CD8-positive, alpha-beta memory T cell (primary cell): ENCODE measurements around the gene CPNE5. TPM values are rescaled to one million over a fixed set of nuclear protein-coding genes. Genes with fewer than 3 reads are reported as not detected.

Experiments used
- CTCF ChIA-PET: fragments of 350-600 bp; sonication (Branson Sonifier 250); formaldehyde crosslinking; loops from one replicate; lab custom pipeline; 2021; ENCODE audit warnings: antibody characterized with exemption; lab: Charles Lee
- POLR2A ChIA-PET: fragments of 350-600 bp; sonication (Branson Sonifier 250); formaldehyde crosslinking; loops from one replicate; lab custom pipeline; 2021; ENCODE audit warnings: antibody characterized with exemption; lab: Charles Lee
- DNase-seq, 5 donors: peaks; one replicate each; pipeline versions ENCODE4 v3.0.0 to v3.0.0-alpha.2; 2020 to 2022; ENCODE audit warnings: mixed read lengths in 1 of 5
- H3K27ac ChIP-seq: one replicate; pipeline ENCODE4 v1.7.0; 2013; ENCODE audit warnings: low read depth, mild to moderate bottlenecking, low read length, moderate library complexity
- H3K27me3 ChIP-seq: 2 replicates; pipeline ENCODE4 v1.7.0; 2013; ENCODE audit warnings: low read length, mild to moderate bottlenecking; ENCODE audit not compliant: insufficient read depth, poor library complexity, severe bottlenecking
- H3K36me3 ChIP-seq: 2 replicates; pipeline ENCODE4 v1.7.0; 2013; ENCODE audit warnings: mild to moderate bottlenecking, low read length, moderate library complexity; ENCODE audit not compliant: insufficient read depth
- H3K4me1 ChIP-seq: 2 replicates; pipeline ENCODE4 v1.7.0; 2013; ENCODE audit warnings: mild to moderate bottlenecking, low read length, moderate library complexity; ENCODE audit not compliant: insufficient read depth
- H3K4me3 ChIP-seq: 2 replicates; pipeline ENCODE4 v1.7.0; 2013; ENCODE audit warnings: mild to moderate bottlenecking, low read length
- H3K9me3 ChIP-seq: 2 replicates; pipeline ENCODE4 v1.7.0; 2013; ENCODE audit warnings: mild to moderate bottlenecking, low read length
- H3K27ac Mint-ChIP-seq, 8 donors: one replicate each; pipeline ENCODE4 v1.8.0; 2020 to 2021; ENCODE audit warnings: mixed read lengths in 8 of 8, mild to moderate bottlenecking in 6 of 8, inconsistent platforms in 3 of 8, moderate library complexity in 3 of 8
- H3K27me3 Mint-ChIP-seq, 2 donors: one replicate each; pipeline ENCODE4 v1.8.0; 2020 to 2021; ENCODE audit warnings: mixed read lengths in 2 of 2, mild to moderate bottlenecking in 1 of 2, moderate library complexity in 1 of 2
- H3K36me3 Mint-ChIP-seq, 3 donors: one replicate each; pipeline ENCODE4 v1.8.0; 2020 to 2021; ENCODE audit warnings: mixed read lengths in 3 of 3, inconsistent platforms in 1 of 3, mild to moderate bottlenecking in 1 of 3
- H3K4me1 Mint-ChIP-seq, 3 donors: one replicate each; pipeline ENCODE4 v1.8.0; 2020 to 2021; ENCODE audit warnings: mixed read lengths in 3 of 3, inconsistent platforms in 1 of 3, mild to moderate bottlenecking in 1 of 3
- H3K4me3 Mint-ChIP-seq, 7 donors: one replicate each; pipeline ENCODE4 v1.8.0; 2020 to 2021; ENCODE audit warnings: mixed read lengths in 7 of 7, mild to moderate bottlenecking in 6 of 7, moderate library complexity in 4 of 7, inconsistent platforms in 2 of 7
- H3K9me3 Mint-ChIP-seq, 5 donors: one replicate each; pipeline ENCODE4 v1.8.0; 2020 to 2022; ENCODE audit warnings: mixed read lengths in 5 of 5, mild to moderate bottlenecking in 3 of 5, moderate library complexity in 2 of 5, inconsistent platforms in 1 of 5
- polyA plus RNA-seq: library from polyadenylated mRNA; unstranded; fragments of 300-500 nt; fragmentation: Illumina TruSeq; gene quantifications from one replicate; pipeline ENCODE4 v1.2.3, GENCODE V29; 2021
- total RNA-seq, 2 experiments: library from RNA; stranded (reverse); gene quantifications; one replicate each; pipeline ENCODE4 v1.2.3, GENCODE V29; 2021

CPNE5 gene
- total and polyA plus RNA-seq, 3 experiments from 2014 or later = 0.29 to 0.59 (median 0.44) TPM

DNA sequence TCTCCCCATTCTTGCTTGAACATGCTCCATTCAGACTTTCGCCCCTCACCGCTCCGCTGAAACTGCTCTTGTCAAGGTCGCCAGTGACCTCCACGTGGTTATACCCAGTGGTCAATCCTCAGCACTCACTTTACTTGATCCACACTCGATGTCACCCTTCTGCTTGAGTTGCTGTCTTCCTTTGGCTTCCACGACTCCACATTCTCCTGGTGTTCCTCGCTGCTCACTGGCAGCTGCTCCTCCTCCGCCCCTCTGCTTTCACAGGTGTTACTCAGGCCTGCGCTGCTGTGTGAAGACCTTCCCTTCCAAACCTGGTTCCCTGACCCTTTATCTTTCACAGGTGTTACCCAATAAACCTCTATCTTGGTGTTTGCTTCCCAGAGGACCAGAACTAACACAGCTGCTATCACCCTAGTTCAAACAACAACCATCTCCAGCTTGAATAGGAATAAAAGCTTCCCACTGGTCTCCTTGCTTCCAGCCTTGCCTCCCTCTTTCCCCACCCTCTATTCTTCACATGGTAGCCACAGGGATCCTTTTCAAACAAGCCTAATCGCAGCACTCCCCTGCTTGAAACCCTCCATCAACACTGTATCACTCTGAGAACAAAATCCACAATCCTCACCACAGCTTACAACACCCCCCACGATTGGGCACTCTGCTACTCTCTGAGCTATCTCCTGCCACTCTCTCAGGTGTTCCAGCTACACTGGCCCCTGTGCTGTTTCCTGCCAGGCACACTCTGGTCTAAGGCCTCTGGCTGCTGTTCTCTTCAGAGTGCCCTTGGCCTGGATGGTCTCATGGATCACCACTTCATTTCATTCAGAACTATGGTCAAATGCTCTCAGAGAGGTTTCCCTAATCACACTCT is 24.7 kb upstream of the CPNE5 start:
- POLR2A ChIA-PET = no interaction called here
- Mint-ChIP-seq H3K27ac (peak overlapping the region in 2 of 8 donors; percentile 66 to 89), H3K27me3 (no peaks in the 10 kb centered on the region), H3K4me1 (peaks cover 44 to 54% (median 50%) of the 10 kb centered on the region in 3 donors), H3K36me3 (peaks cover 7 to 81% (median 32%) of the 10 kb centered on the region in 3 donors), H3K4me3 (no peak overlapping the region), H3K9me3 (no peaks in the 10 kb centered on the region)
- no peaks in the 10 kb centered on the region for H3K9me3 ChIP-seq
- no peaks in the 10 kb centered on the region for H3K36me3 ChIP-seq
- CTCF ChIA-PET = interaction anchor here (1.2 to 2.2 kb wide), 4 partner anchors 13 to 155 kb away, joined by 3 to 7 read pairs (median 4); partner anchors contain the start of gene C6orf89
- DNase-seq = no peak
- no peaks in the 10 kb centered on the region for H3K4me1 ChIP-seq
- peak overlapping the region; percentile 73 for H3K27ac ChIP-seq
- H3K4me3 ChIP-seq = no peak overlapping the region
- no peaks in the 10 kb centered on the region for H3K27me3 ChIP-seq

DNA sequence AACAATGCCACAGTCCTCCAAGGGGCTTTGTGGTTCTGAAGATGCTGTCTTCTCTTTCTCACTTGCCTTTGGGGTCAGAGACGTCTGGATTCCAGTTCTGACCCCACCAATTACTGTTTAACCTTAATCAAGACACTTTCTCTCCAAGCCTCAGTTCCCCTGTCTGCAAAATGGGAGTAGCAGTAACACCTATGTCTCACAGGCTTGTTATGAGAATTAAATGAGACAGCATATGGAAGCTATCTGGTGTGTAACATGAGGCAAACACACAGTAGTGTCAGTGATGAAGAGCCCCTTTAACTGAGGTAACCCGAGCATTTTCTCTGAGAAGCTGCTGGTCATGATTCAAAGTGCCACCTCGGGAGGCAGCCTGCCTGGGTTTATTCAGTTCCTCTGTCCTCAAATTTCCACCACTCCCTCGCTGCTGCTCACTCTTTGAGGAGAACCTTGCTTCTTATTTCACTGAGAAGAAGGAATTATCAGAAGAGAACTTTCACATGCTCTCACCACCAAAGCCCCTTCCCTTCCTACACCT is 23.7 kb upstream of the CPNE5 start:
- Mint-ChIP-seq H3K27me3 (no peaks in the 10 kb centered on the region), H3K27ac (peak overlapping the region in 3 of 8 donors; percentile 23 to 55 (median 32)), H3K9me3 (no peaks in the 10 kb centered on the region), H3K36me3 (peaks cover 3 to 81% (median 29%) of the 10 kb centered on the region in 3 donors), H3K4me1 (peaks cover 40 to 45% (median 44%) of the 10 kb centered on the region in 3 donors), H3K4me3 (no peak overlapping the region)
- no peaks in the 10 kb centered on the region for H3K4me1 ChIP-seq
- H3K27ac ChIP-seq = peak overlapping the region; percentile 73
- no peaks in the 10 kb centered on the region for H3K36me3 ChIP-seq
- H3K4me3 ChIP-seq = no peak overlapping the region
- no peak for DNase-seq
- ChIA-PET POLR2A (no interaction called here), CTCF (no interaction called here)
- no peaks in the 10 kb centered on the region for H3K27me3 ChIP-seq
- no peaks in the 10 kb centered on the region for H3K9me3 ChIP-seq

DNA sequence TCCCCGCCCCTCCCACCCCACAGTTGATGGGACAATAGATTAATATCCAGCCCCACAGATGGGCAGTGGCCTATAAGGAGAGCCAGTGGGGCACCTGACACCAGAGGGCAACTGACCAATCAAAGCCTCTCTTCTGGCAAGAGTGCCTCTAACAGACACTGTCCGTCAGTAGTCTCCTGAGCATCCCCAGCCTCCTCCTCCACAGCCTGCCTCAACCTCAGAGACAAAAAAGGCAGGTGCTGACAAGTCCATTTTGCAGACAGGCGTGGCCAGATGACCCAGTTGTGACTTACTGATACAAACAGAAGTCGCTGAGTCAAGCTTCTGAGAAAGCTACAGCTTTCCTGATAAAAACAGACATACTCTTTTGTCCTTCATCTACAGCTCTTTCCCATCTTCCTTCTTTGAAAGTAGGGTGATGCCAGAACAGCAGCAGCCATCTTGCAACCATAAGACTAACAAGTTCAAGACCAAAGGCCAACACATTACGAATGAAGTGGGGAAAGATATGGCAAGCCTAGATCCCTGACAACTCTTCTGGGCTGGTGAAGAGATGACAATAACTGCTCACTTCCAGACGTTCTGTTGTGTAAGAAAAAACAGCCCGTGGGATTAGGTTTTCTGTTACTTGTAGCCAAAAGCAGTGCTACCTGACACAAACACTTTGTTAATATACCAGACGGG is 23.1 kb upstream of the CPNE5 start:
- Mint-ChIP-seq H3K36me3 (peaks cover 0 to 78% (median 24%) of the 10 kb centered on the region in 3 donors), H3K4me3 (no peak overlapping the region)
- CTCF ChIA-PET = no interaction called here

DNA sequence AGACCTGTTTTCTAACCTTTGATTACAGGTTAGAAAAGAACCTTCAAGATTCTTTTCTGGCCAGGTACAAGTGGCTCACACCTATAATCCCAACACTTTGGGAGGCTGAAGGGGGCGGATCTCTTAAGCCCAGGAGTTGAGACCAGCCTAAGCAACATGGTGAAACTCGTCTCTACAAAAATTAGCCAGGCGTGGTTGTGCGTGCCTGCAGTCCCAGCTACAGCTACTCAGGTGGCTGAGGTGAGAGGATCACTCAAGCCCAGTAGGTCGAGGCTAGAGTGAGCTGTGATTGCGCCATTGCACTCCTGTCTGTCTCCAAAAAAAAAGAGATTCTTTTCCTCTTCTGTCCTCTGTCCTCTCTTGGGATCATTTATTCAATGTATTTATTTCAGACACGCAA is 20.9 kb upstream of the CPNE5 start:
- Mint-ChIP-seq H3K4me3 (no peak overlapping the region), H3K9me3 (no peaks in the 10 kb centered on the region), H3K36me3 (peaks cover 0 to 78% (median 19%) of the 10 kb centered on the region in 3 donors), H3K4me1 (peaks cover 19 to 22% (median 20%) of the 10 kb centered on the region in 3 donors), H3K27me3 (no peaks in the 10 kb centered on the region), H3K27ac (peak overlapping the region in 1 of 8 donors; percentile 21)
- DNase-seq = no peak
- no peaks in the 10 kb centered on the region for H3K4me1 ChIP-seq
- H3K4me3 ChIP-seq = no peak overlapping the region
- H3K36me3 ChIP-seq = peaks cover 10% of the 10 kb centered on the region
- ChIA-PET CTCF (interaction anchor here (1.2 kb wide), 1 partner anchor 158 kb away, joined by 4 read pairs; no protein-coding TSS in a partner anchor), POLR2A (interaction anchor here (0.6 kb wide), 1 partner anchor 137 kb away, joined by 3 read pairs; no protein-coding TSS in a partner anchor)
- H3K27me3 ChIP-seq = no peaks in the 10 kb centered on the region
- no peak overlapping the region for H3K27ac ChIP-seq
- no peaks in the 10 kb centered on the region for H3K9me3 ChIP-seq

More for the DNA sequence above, 23.1 kb upstream of the CPNE5 start:
- peak overlapping the region in 2 of 8 donors; percentile 23 to 55 for H3K27ac Mint-ChIP-seq
- H3K36me3 ChIP-seq = no peaks in the 10 kb centered on the region
- no peaks in the 10 kb centered on the region for H3K27me3 Mint-ChIP-seq
- H3K4me3 ChIP-seq = no peak overlapping the region
- H3K4me1 ChIP-seq = no peaks in the 10 kb centered on the region
- no peaks in the 10 kb centered on the region for H3K27me3 ChIP-seq
- POLR2A ChIA-PET = no interaction called here
- H3K9me3 ChIP-seq = no peaks in the 10 kb centered on the region
- peak overlapping the region; percentile 73 for H3K27ac ChIP-seq
- peaks cover 34 to 39% (median 38%) of the 10 kb centered on the region in 3 donors for H3K4me1 Mint-ChIP-seq
- H3K9me3 Mint-ChIP-seq = no peaks in the 10 kb centered on the region
- no peak for DNase-seq

DNA sequence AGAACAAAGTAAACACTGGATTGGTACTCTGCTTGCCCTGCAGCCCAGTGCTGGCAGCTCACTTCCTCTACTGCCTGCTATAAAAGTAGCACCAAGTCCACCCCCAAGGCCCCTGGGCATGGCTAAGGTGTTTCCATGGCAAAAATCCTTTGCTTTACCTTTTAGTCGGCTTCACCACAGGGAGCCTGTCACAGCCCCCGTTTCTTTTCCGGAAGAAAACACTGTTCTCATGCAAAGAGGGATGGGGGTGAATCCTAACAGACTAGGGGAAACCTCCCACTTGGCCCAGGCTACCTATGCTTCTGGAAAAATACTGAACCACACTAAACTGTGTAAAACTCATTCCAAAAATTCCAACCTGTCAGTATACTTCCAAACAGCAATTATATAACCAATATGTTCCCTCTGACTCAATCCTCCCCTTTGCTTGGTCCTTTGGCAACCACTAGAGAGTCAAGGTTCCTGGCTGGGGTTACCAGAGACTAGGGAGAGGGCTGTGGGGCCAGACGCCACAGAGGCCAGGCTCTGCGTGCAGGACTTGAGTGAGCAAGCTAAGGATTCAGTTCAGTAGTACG is 19.2 kb upstream of the CPNE5 start:
- H3K27me3 ChIP-seq = no peaks in the 10 kb centered on the region
- no peaks in the 10 kb centered on the region for H3K9me3 ChIP-seq
- no peak overlapping the region for H3K27ac ChIP-seq
- Mint-ChIP-seq H3K27me3 (no peaks in the 10 kb centered on the region), H3K4me1 (peaks cover 6 to 9% (median 7%) of the 10 kb centered on the region in 3 donors), H3K36me3 (peaks cover 0 to 77% (median 17%) of the 10 kb centered on the region in 3 donors), H3K27ac (peak overlapping the region in 3 of 8 donors; percentile 6 to 41 (median 27)), H3K4me3 (no peak overlapping the region), H3K9me3 (no peaks in the 10 kb centered on the region)
- POLR2A ChIA-PET = no interaction called here
- H3K36me3 ChIP-seq = peaks cover 12% of the 10 kb centered on the region
- CTCF ChIA-PET = no interaction called here
- no peak overlapping the region for H3K4me3 ChIP-seq
- no peak for DNase-seq
- H3K4me1 ChIP-seq = no peaks in the 10 kb centered on the region

DNA sequence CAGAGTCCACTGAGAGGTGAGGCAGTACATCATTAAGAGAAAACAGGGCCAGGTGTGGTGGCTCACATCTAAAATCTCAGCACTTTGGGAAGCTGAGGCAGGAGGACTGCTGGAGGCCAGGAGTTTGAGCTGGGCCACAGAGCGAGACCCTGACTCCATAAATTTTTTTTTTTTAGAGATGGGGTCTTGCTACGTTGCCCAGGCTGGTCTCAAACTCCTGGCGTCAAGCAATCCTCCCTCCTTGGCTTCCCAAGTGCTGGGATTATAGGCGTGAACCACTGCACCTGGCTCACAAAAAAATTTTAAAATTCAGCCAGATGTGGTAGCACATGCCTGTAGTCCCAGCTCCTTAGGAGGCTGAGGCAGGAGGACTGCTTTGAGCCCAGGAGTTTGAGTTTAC is 18.1 kb upstream of the CPNE5 start:
- POLR2A ChIA-PET = no interaction called here
- peaks cover 0 to 74% (median 16%) of the 10 kb centered on the region in 3 donors for H3K36me3 Mint-ChIP-seq
- CTCF ChIA-PET = interaction anchor here (0.8 to 1.0 kb wide), 2 partner anchors 41 to 90 kb away, joined by 3 read pairs; no protein-coding TSS in a partner anchor
- peaks cover 2 to 4% (median 3%) of the 10 kb centered on the region in 3 donors for H3K4me1 Mint-ChIP-seq
- no peak overlapping the region for H3K4me3 Mint-ChIP-seq
- Histone ChIP-seq H3K36me3 (peaks cover 14% of the 10 kb centered on the region), H3K9me3 (no peaks in the 10 kb centered on the region), H3K27ac (no peak overlapping the region), H3K4me3 (no peak overlapping the region), H3K27me3 (no peaks in the 10 kb centered on the region), H3K4me1 (no peaks in the 10 kb centered on the region)
- H3K27ac Mint-ChIP-seq = no peak overlapping the region
- no peak for DNase-seq
- no peaks in the 10 kb centered on the region for H3K9me3 Mint-ChIP-seq
- no peaks in the 10 kb centered on the region for H3K27me3 Mint-ChIP-seq

DNA sequence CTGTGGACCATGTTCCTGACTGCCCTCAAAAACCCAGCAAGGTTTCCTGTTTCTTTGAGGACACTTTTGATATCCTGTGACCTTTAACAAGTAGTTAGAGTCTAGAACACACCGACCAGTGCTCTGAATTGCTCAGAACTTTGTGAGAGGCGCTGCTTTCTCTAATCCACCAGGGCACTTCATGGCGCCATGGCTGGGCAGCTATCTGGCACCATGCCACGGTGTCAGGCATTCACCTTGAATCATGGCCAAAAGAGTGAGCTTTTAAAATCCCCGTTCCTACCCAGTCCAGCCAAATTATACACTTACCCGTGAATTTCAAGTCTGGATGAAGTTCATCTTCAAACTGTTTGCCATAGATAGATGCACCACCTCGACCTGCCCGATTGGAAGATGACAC is 17.0 kb upstream of the CPNE5 start:
- Mint-ChIP-seq H3K9me3 (peaks cover under 1 to 5% (median under 1%) of the 10 kb centered on the region in 5 donors), H3K27ac (peak overlapping the region in 1 of 8 donors; percentile 12), H3K27me3 (no peaks in the 10 kb centered on the region), H3K4me1 (peaks cover 2 to 4% (median 3%) of the 10 kb centered on the region in 3 donors), H3K36me3 (peaks cover 2 to 76% (median 24%) of the 10 kb centered on the region in 3 donors), H3K4me3 (no peak overlapping the region)
- ChIA-PET CTCF (no interaction called here), POLR2A (no interaction called here)
- Histone ChIP-seq H3K27ac (no peak overlapping the region), H3K27me3 (no peaks in the 10 kb centered on the region), H3K9me3 (no peaks in the 10 kb centered on the region), H3K4me1 (no peaks in the 10 kb centered on the region), H3K4me3 (no peak overlapping the region), H3K36me3 (peaks cover 14% of the 10 kb centered on the region)
- DNase-seq = no peak
